ENCODE results near the gene BCL3.

GRCh38 chr19:44749292-44749691, 784 bp downstream of the BCL3 start:
- TF ChIP-seq EZH2 (IDR thresholded peaks at IDR 0.05; ENCODE audit: borderline replicate concordance, low read length) = no peak
- TF ChIP-seq CTCF (IDR thresholded peaks at IDR 0.05; ENCODE audit: low read length) = no peak
